ENCODE data around the gene MED8.
"Not testable (repeated sequence)": the region's sequence is repeated elsewhere in the genome, so short reads cannot be mapped to it uniquely, and the experiment has no call there.

The MED8 gene

DNA sequence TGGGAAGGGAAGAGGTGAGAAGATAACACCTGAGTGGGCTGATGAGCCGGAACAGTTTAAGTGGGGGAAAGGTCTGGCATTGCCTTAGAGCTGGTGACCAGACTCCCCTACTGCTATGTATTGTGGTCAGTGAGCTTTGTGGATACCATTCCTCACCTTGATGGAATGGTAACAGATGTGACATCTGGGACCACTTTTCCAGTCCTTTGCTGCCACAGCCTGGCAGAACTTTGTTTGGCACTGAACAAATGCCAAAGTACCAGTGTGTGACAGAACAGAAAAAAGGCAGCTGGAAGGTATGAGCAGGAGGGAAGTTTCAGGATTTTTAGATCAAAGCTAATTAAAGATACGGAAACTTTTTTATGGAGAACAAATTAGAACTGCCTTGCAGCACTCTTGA is 6.2 kb downstream of the MED8 start:
- DNase-seq (ENCODE audit: low read depth in 2 of 2), result no peak

DNA sequence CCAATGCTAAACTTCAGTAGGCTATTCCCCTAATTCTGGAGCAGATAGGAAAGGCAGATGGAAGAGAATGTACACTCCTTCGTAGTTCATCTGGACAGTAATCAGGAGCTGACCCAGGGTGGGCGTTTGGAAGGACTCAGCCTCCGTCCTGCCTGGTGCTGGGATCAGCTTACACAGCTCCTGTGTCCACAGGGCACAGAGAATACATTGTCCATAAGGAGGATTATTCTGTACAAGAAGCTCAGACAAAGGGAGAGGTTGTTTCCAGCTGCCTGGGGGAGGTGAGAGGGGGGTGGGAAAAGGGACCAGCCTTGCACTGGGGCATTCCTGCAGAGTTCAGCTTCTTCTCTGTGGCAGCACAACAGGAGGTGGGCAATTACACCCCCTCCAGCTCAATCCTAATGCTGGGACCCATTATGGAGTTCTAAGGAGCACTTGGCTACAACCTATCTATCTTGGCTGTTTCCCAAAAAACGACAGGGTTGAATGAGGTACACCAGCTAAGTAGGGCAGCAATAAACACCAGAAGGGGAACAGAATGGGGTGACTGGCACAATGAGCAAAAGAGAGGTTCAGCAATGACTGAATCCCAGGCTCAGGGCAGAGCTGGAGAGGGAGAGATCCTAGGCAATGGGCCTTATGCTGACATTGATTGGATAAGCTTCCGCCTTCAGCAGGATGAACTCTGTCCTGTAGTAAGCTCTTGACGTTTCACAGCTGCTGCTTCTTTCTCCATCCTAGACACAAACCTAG is 7.4 kb downstream of the MED8 start:
- DNase-seq (ENCODE audit: low read depth in 2 of 2), result no peak

DNA sequence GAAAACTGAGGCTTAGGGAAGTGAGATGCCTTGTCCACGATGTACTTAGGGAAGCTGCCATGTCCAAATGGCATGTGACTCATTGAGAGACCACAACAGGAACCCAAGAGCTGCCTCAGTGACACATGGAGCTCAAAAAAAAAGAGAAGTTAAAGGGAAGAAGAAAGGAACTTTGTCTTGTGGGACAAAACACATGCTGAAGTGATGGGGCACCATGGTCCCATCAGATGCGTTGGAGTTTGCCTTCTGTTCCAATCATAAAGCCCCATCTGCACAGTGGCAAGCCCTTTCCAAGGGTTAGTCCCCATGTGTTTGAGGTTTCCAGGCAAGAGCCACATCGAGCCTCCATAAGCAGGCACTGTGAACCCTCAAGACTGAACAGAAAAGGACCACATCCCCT is 8.0 kb downstream of the MED8 start:
- DNase-seq (ENCODE audit: low read depth in 2 of 2), result no peak

GRCh38 chr1:43379476-43379875 is 10.1 kb downstream of the MED8 start:
- no peak for DNase-seq (ENCODE audit: low read depth in 2 of 2)

- no peak for DNase-seq (ENCODE audit: low read depth in 2 of 2)
Measured at GRCh38 chr1:43377831-43378230, 11.8 kb downstream of the MED8 start.

GRCh38 chr1:43376723-43377235 is 12.8 kb downstream of the MED8 start:
- no peak for DNase-seq (ENCODE audit: low read depth in 2 of 2)

GRCh38 chr1:43373066-43373940 is 16.3 kb downstream of the MED8 start:
- DNase-seq (ENCODE audit: low read depth in 2 of 2), result no peak

DNA sequence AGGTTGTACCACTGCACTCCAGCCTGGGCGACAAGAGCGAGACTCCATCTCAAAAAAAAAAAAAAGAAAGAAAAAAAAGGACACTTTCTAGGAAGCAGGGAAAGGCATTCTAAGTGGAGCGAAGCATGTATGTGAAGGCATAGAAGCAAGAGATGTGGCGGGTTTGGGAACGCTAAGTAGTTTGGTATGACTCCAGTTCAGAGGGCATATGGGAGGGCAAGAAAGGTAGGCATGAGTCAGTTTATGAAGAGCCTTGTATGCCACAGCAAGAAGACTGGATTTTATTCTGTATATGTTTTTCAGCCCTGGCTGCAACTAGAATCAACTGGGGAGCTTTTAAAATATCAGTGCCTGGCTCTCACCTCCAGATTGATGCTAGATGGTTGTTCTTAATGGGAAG is 17.4 kb downstream of the MED8 start:
- DNase-seq (ENCODE audit: low read depth in 2 of 2), result no peak

DNA sequence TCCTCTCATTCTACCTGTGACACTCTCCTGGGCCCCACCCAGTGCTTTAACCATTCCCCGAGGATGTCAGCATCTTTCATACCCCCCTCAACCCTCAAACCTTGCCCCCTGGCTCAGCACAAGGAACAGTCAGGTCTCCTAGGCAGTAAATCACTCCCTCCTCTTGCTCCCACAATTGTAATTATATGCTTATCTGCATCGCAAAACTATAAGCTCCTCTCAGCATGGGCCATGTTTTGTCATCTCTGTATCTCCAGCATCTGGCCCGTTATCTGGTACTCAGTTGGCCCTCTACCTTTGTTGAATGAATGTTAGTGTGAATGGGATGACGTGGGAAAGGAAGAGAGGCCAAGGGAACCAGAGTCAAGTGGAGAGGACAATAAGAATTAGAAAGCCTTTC is 19.0 kb downstream of the MED8 start:
- no peak for DNase-seq (ENCODE audit: low read depth in 2 of 2)

DNA sequence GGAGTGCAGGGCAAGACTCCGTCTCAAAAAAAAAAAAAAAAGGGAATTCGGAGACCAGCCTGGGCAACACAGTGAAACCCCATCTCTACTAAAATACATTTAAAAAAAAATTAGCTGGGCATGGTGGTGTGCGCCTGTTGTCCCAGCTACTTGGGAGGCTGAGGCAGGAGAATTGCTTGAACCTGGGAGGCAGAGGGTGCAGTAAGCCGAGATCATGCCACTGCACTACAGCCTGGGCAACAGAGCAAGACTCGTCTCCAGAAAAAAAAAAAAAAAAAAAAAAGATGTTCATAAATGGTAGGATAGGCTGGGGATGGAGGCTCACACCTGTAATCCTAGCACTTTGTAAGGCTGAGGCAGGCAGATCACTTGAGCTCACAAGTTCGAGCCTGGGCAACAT is 19.8 kb downstream of the MED8 start:
- DNase-seq (ENCODE audit: low read depth in 2 of 2), result not testable (repeated sequence)

DNA sequence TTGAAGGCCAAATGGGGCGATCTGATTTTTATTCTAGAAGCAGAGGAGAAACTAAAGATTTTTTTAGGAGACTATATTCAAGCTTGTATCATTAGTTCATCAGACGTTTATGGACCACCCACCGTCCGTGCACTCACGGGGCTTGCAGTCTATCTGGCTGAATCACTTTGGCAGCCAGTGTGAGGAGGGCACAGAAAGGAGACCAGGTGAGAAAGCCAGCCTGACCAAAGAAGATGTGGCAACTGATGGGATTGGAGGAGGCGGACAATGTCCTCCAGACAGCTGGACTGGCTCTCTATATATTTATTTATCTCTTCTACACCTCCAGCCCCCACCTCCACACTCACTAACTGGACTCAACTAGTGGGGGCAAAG is 21.0 kb downstream of the MED8 start:
- no peak for DNase-seq (ENCODE audit: low read depth in 2 of 2)

DNA sequence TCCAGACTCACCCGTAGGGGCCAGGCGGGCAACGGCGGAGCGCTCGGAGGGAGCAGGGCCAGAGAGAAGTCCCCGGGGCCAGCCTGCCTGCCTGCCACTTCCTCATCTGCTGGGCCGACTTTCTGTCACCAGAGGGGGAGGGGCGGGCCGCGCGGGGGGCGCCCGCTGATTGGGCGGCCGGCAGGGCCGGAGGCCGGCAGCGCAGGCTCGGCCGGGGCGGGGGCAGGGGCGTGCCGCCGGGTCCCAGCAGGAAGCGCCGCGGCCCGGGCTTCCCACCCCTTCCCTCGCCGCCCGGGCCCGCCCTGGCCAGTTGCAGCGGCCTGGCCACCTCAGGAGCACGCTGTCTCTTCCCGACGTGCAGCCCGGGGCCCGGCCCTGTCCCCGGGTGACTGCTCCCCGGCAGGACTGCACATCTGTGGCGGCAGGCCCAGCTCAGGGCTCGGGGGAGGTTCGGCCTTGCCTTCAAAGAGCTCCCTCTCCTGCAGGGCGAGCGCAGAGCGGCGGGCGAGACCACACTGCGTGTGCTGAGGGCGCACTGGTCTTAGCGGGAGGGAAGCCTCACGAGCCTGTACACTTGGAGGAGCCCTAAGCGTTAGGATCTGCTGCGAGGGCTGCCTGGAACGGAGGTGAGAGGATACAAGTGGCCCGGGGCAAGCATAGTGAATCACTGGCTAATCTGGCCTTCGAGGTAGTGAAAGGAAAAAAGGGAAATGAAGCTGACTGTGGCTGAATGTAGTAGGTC is 21.5 kb downstream of the MED8 start, which contains the start of gene ELOVL1:
ELOVL1 (minus strand) TSS at position 108 of the 742 bp plus-strand sequence. CDS start 2,402 bp downstream, outside the sequence.
- DNase-seq (ENCODE audit: low read depth in 2 of 2), result peak; percentile 75 to 76

- no peak for DNase-seq (ENCODE audit: low read depth in 2 of 2)
Measured at GRCh38 chr1:43367026-43367903, 22.3 kb downstream of the MED8 start.

DNA sequence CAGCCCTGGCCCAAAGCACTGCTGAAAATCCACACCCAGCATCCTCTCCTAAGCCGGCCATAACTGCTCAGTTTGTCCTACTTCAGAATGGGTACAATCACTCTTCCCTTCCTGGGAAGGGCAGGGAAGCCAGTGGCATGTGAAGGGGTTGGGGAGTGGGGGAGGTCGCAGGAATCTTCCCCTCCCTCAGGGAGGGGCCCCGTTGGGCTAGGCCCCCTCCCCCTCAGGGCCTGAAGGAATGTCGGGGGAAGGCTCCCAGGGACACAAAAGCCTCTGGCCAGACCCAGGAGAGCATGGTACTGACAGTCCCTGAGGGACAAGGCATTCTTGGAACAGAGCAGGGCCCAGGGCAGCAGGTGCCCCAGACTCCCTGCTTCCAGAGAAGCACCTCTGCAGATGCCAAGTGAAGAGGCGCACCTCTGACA is 23.0 kb downstream of the MED8 start:
- DNase-seq (ENCODE audit: low read depth in 2 of 2), result no peak

- no peak for DNase-seq (ENCODE audit: low read depth in 2 of 2)
Measured at GRCh38 chr1:43366179-43366578, 23.4 kb downstream of the MED8 start.

DNA sequence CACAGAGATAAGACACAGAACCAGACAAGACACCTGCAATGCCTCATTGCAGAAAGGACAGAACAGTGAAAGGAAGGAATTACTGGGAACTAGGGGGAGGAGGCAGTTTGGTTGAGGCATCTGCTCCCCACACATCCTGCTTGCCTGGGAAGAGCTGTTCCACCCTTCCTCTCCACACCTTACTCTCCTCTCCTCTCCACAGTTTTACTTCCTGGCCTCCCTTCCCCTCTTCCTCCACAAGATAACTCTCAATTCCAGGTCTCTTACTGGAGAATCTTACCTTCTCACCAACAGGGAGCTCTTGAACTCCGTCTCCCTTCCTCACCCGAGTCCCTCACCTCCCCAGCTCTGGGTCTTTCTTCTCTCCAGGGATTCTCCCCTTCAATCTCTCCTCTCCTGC is 23.9 kb downstream of the MED8 start:
- DNase-seq (ENCODE audit: low read depth in 2 of 2), result no peak

- DNase-seq (ENCODE audit: low read depth in 2 of 2), result no peak
Measured at GRCh38 chr1:43363935-43364525, 25.6 kb downstream of the MED8 start.

GRCh38 chr1:43363283-43363934 is 26.2 kb downstream of the MED8 start:
- DNase-seq (ENCODE audit: low read depth in 2 of 2), result no peak

DNA sequence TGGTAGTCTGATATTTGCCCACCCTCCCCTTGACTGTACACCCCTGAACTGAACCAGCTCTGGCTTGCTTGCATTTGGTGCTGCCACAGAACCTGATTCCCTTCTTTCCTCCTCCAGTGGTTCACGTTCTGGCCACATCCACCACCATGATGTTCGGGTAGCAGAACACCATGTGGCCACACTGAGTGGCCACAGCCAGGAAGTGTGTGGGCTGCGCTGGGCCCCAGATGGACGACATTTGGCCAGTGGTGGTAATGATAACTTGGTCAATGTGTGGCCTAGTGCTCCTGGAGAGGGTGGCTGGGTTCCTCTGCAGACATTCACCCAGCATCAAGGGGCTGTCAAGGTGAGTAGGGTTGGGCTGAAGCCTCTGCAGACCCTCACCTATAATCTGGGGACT is 29.0 kb downstream of the MED8 start:
- DNase-seq (ENCODE audit: low read depth in 2 of 2), result no peak

- DNase-seq (ENCODE audit: low read depth in 2 of 2), result no peak
Measured at GRCh38 chr1:43359696-43360095, 29.9 kb downstream of the MED8 start.
